EH (cell line): ENCODE results near the gene TWIST2.
A peak's percentile ranks its signal among the peaks of the same experiment; 100 is the strongest.

Source experiments
- DNase-seq: peaks from one replicate; pipeline ENCODE4 v3.0.0-alpha.2; 2015; ENCODE audit warnings: low read depth

The TWIST2 gene

DNA sequence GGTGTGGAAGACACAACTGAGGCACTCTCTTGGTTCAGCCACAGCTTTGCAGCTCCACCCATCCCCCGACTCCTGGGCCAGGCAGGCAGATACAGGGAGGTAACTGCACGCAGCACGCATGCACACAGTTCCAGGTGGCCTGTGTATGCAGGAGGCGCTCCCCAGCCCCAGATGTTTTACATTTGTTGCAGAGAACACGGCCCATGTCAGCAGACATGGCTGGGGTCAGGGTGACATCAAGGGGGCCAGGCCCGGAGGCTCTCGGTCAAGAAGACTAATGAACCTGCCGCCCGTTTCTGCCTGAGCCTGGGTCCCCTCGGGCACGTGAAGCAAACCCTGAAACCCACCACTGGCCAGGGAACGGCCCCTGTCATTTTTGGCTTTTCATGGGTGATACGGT lies 57.3 kb downstream of the TWIST2 start:
- DNase-seq = no peak

DNA sequence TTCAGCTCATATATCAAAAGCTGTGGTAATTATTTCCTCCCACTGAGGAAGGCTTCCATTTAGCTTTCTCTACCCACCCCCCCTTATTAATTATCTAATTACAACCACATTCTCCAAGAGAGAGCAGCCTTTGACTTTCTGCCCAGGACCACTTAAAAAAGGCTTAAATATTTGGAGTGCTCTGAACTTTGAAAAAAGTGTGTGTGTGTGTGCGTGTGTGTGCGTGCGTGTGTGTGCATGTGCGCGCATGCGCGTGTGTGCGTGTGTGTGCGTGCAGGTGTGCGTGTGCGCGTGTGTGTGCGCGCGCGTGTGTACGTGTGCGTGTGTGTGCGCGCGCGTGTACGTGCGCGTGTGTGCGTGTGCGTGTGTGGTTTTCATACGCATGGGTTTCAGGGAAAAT lies 57.8 kb downstream of the TWIST2 start:
- no peak for DNase-seq

DNA sequence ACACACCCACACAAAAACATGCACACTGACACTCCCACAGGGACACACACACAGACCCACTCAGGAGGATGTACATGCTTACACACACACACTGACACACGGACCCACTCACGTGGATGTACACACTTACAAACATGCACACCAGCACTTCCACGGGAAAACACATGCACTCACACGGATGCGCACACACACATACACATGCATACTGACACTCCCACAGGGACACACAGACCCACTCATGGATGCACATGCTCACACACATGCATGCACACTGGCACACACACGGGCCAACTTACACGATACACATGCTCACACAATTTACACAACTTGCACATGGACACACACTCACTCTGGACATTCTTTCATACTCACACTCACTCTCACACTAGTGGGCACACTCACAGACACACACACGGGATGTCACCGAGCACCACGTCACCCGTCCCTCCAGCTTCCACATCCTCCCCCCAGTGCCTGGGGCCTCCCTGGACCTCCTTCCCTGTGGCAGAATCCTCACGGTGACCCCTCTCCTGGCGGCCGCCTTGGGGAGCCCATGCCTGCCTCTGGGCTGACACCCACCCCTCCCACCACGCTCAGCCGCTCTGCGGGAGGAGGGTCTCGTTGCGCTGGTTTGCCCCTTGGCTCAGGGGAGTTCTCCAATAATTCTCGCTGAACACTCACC lies 58.5 kb downstream of the TWIST2 start:
- no peak for DNase-seq

DNA sequence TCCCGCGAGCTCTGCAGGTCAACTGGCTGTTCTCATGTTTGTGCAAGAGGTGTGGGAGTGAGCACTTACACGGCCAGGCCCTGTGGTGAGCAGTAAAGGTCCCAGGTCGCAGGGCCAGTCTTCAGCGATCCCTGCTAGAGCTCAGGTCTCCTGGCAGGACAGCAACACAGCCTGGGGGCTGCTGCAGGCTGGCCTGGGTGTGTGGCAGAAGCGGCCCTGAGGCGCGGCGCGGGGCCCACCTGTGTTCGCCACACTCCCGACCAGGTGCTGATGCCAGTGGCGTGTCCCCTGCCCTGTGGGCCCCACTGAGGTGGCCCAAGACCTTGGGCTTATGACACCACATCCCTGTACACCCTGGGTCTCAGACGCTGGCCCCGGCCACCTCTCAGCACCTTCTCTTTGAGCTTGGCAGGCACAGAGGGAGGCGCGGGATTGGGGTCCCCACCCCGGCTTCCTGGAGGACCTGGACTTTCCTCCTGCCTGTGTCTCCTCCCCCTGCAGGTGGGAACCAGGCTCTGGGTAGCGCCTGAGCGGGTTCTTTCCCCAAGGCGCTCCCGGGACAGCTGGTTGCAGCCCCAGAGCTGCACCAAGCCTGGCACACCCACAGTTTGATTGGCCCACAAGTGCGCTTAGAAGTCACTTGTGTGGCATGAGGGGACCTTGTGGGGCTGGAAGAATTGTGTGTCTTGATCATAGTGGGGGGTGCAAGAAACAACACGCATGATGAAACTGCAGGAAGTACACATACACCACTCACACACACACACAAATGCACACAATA lies 59.2 kb downstream of the TWIST2 start:
- peak; percentile 25 for DNase-seq

GRCh38 chr2:238907717-238908173 lies 59.9 kb downstream of the TWIST2 start:
- DNase-seq = no peak

- peak; percentile 82 for DNase-seq
Measured at GRCh38 chr2:238908960-238909951, 61.4 kb downstream of the TWIST2 start.

DNA sequence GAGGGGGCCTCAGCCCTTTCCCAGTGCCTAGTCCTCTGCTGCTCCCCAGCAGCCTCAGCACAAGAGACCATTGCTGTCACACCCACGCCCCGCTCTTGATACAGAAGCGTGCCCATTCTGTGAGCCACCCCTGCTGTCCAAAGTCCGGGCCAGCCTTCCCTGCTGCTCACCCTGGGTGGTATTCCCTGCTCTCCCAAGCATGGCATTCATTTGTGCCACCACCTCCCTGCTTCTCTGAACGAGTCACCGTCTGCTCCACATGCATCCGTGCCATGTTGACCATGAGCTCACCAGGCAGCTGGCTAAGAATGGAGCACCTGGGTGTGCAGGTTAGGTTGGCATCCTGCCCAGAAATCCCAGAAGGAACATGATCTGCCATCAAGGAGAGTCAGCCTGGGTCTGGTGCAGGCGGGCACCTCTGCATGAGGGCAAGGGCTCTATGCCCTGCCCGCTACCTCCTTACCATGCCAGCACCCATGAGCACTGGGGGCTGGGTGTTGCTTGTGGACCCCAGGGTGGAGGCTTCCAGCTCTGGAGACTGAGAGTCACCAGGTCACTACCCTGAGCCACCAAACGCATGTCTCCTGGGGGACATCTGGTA lies 63.0 kb downstream of the TWIST2 start:
- DNase-seq = no peak

GRCh38 chr2:238911376-238912227 lies 63.7 kb downstream of the TWIST2 start:
- DNase-seq = no peak

DNA sequence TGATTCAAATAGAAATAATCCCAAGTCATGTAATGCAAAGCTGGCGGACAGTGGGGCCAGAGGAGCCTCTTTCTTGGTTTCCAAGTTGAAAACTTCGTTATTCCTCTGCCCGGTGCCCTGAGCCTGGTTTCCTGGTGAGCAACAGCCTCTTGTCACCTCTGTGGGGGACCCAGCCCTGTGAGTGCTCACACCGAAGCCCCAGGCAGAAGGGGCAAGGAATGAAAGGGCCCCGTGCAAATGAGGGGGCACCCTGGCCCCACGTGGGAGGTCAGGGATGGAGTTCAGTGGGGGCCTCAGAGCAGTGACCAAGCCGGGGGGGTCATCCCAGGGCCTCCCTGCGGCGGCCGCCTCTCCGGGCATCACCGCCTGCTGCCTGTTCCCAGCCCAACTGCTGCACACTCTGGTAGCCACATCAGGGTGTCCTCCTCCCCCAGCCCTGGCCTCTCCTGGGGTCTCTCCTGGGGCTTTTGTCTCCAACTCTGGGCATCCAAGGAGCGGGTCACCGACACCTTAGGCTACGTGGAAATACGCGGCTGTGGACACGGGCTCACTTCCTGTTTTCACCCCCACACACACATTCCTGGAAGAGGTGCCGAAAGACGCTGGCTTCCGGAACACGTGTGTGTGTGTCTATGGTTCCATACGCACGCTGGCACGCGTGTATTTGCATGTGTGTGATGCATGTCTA lies 64.5 kb downstream of the TWIST2 start:
- DNase-seq = no peak

DNA sequence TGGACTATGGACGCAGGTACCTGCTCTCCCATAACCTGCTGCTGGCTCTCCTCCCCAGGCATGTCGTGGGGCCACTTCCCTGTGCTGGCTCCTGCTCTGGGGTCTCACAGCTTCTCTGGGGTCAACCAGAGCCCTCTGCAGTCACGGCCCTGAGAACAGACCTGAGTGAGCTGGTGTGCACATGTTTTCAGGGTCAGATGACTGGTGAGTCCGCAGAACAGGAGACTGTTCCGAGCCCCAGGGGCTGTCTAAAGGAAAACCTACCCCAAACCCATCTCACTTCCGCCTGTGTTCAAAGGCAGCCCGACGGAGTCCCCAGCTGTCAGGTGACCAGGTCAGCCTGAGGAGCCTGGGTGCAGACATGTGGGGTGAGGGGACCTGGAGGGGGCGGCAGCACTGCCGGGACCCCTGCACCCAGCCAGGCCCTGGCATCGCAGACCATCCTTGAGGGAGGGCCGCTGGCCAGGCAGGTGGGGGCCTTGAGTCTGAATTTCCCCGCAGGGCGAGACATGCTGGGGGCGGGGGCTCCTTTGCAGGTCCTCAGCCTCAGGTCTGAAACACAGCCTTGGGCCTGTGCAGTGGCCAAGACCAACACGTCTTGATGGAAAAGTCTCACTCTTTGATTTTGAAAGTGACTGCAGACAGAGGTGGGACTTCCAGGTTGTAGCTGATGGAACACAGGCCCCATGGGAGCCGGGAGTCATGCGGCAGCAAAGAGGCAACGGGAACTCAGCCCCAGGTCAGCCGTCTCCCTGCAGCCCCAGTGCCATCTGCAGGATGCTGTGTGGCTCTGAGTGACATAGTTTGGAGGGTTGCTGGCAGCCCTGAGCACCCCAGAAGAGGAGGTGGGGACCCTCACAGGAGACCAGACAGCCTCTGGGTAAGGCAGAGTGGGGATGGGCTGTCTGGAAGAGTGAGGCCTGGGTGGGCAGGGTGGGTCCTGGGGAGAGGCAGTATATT lies 65.3 kb downstream of the TWIST2 start:
- no peak for DNase-seq

- DNase-seq = peak; percentile 33
Measured at GRCh38 chr2:238913931-238914647, 66.2 kb downstream of the TWIST2 start.

GRCh38 chr2:238914648-238915015 lies 66.7 kb downstream of the TWIST2 start:
- DNase-seq = peak; percentile 88

DNA sequence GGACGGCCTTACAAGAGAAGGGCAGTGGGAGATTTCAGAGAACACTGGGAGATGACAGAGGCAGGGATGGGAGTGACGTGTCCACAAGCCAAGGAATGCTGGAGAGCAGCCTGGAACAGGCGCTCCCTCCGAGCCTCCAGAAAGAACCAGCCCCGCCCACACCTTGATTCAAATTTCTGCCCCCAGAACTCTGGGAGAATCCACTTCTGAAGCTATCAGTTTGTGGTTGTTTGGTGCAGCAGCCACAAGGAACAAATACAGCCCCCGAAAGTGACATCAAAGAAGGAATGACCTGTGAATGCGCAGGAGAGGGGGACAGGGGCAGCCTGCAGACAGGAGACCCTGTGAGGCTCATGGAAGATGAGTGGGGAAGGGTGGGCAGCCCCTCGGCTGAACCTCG lies 67.3 kb downstream of the TWIST2 start:
- peak; percentile 45 for DNase-seq

- DNase-seq = no peak
Measured at GRCh38 chr2:238915596-238915995, 67.7 kb downstream of the TWIST2 start.

GRCh38 chr2:238916176-238916874 lies 68.4 kb downstream of the TWIST2 start:
- DNase-seq = no peak

GRCh38 chr2:238916875-238917590 lies 69.1 kb downstream of the TWIST2 start:
- peak; percentile 33 for DNase-seq

GRCh38 chr2:238919307-238919706 lies 71.4 kb downstream of the TWIST2 start:
- DNase-seq = no peak
